GM23338 (cell line): ENCODE data around the gene DMD. TPM values are rescaled to one million over a fixed set of nuclear protein-coding genes. Genes with fewer than 3 reads are reported as not detected.

Experiments
- ATAC-seq: fragments of 200-7000 bp; cut with Tn5 transposase; 3 replicates; pipeline ENCODE4 v1.9.1; 2020
- DNase-seq: peaks from one replicate; pipeline ENCODE4 v3.0.0-alpha.2; 2015; ENCODE audit warnings: low spot score
- H2AFZ ChIP-seq: fragments of 200-600 bp; sonication (generic); 2 replicates; pipeline ENCODE4 v1.8.0; 2016; ENCODE audit warnings: antibody characterized with exemption, mild to moderate bottlenecking, moderate library complexity
- H3F3A ChIP-seq: fragments of 200-600 bp; sonication (generic); replicated peaks from 2 replicates; pipeline ENCODE4 v1.8.0; 2017; ENCODE audit warnings: antibody characterized with exemption, mixed run types, low read depth
- H3K27ac ChIP-seq: fragments of 200-600 bp; sonication (generic); 2 replicates; pipeline ENCODE4 v1.6.1; 2016; ENCODE audit warnings: low read depth
- H3K27me3 ChIP-seq: fragments of 200-600 bp; sonication (generic); 2 replicates; pipeline ENCODE4 v1.8.0; 2016; ENCODE audit warnings: mild to moderate bottlenecking, mixed run types, moderate library complexity; ENCODE audit not compliant: insufficient read depth
- H3K36me3 ChIP-seq: fragments of 200-600 bp; sonication (generic); 2 replicates; pipeline ENCODE4 v1.8.0; 2016; ENCODE audit warnings: mild to moderate bottlenecking; ENCODE audit not compliant: insufficient read depth
- H3K4me1 ChIP-seq: fragments of 200-600 bp; sonication (generic); 2 replicates; pipeline ENCODE4 v1.8.0; 2016; ENCODE audit warnings: mild to moderate bottlenecking, moderate library complexity; ENCODE audit not compliant: insufficient read depth
- H3K4me2 ChIP-seq: fragments of 200-600 bp; sonication (generic); 2 replicates; pipeline ENCODE4 v1.7.1; 2017; ENCODE audit warnings: mixed run types
- H3K4me3 ChIP-seq: fragments of 200-600 bp; sonication (generic); 2 replicates; pipeline ENCODE4 v1.6.1; 2016; ENCODE audit warnings: mixed run types
- H3K79me2 ChIP-seq: fragments of 200-600 bp; sonication (generic); replicated peaks from 2 replicates; pipeline ENCODE4 v1.8.0; 2017; ENCODE audit warnings: mild to moderate bottlenecking; ENCODE audit not compliant: insufficient read depth
- H3K9me2 ChIP-seq: fragments of 200-600 bp; sonication (generic); 2 replicates; pipeline ENCODE4 v1.8.0; 2017; ENCODE audit not compliant: insufficient read depth
- H4K20me1 ChIP-seq: fragments of 200-600 bp; sonication (generic); replicated peaks from 2 replicates; pipeline ENCODE4 v1.8.0; 2017; ENCODE audit warnings: mild to moderate bottlenecking; ENCODE audit not compliant: insufficient read depth
- H3K27ac Mint-ChIP-seq: 2 replicates; pipeline ENCODE4 v1.8.0; 2020; ENCODE audit warnings: inconsistent platforms, mild to moderate bottlenecking, moderate library complexity, mixed read lengths
- H3K27me3 Mint-ChIP-seq: 3 replicates; pipeline ENCODE4 v1.8.0; 2022; ENCODE audit warnings: low read depth, mild to moderate bottlenecking, moderate library complexity, mixed read lengths, inconsistent platforms; ENCODE audit not compliant: insufficient read depth, poor library complexity
- H3K36me3 Mint-ChIP-seq: 3 replicates; pipeline ENCODE4 v1.8.0; 2021; ENCODE audit warnings: low read depth, mild to moderate bottlenecking, inconsistent platforms, moderate library complexity, mixed read lengths
- H3K4me1 Mint-ChIP-seq: 3 replicates; pipeline ENCODE4 v1.8.0; 2020; ENCODE audit warnings: mild to moderate bottlenecking, inconsistent platforms, mixed read lengths
- H3K4me3 Mint-ChIP-seq: 3 replicates; pipeline ENCODE4 v1.8.0; 2021; ENCODE audit warnings: moderate library complexity, mild to moderate bottlenecking, inconsistent platforms, mixed read lengths
- H3K9me3 Mint-ChIP-seq: 3 replicates; pipeline ENCODE4 v1.8.0; 2020; ENCODE audit warnings: moderate library complexity, mild to moderate bottlenecking, inconsistent platforms, mixed read lengths
- CREB1 ChIP-seq: fragments of 250-450 bp; sonication (Bioruptor Pico); IDR thresholded peaks from 2 replicates; pipeline ENCODE4 v1.5.0; 2020; ENCODE audit warnings: low read depth, mild to moderate bottlenecking, moderate library complexity
- ETS1 ChIP-seq: IDR thresholded peaks from 2 replicates; pipeline ENCODE4 v1.6.1; 2016; ENCODE audit warnings: antibody characterized with exemption
- JUNB ChIP-seq: IDR thresholded peaks from one replicate; pipeline ENCODE4 v1.6.1; 2016; ENCODE audit warnings: antibody characterized with exemption; ENCODE audit not compliant: unreplicated experiment
- NANOG ChIP-seq: IDR thresholded peaks from 2 replicates; pipeline ENCODE4 v1.6.1; 2016; ENCODE audit warnings: antibody characterized with exemption, borderline replicate concordance
- POLR2AphosphoS5 ChIP-seq: IDR thresholded peaks from 2 replicates; pipeline ENCODE4 v1.6.1; 2016; ENCODE audit warnings: antibody characterized with exemption, low read depth
- REST ChIP-seq: IDR thresholded peaks from one replicate; pipeline ENCODE4 v1.6.1; 2018; ENCODE audit warnings: antibody characterized with exemption; ENCODE audit not compliant: unreplicated experiment
- ZNF462 ChIP-seq: fragments of 250-450 bp; sonication (Bioruptor Pico); IDR thresholded peaks from 2 replicates; pipeline ENCODE4 v1.5.0; 2020; ENCODE audit warnings: mild to moderate bottlenecking, moderate library complexity
- polyA plus RNA-seq: library from polyadenylated mRNA; unstranded; fragments of >200 nt; fragmentation: Nextera tagmentation; extraction: Ambion mirVana; gene quantifications from 2 replicates; pipeline ENCODE4 v1.2.1, GENCODE V29; 2016
- total RNA-seq: library from RNA; depleted of rRNA; stranded (reverse); fragments of >200 nt; shearing (Covaris generic); gene quantifications from 2 replicates; pipeline ENCODE4 v1.2.3, GENCODE V29; 2014

Gene DMD
- total and polyA plus RNA-seq, 2 experiments from 2014 or later: 4.5 to 7.6 TPM

GRCh38 chrX:31894152-31894551, 1317.2 kb downstream of the DMD start:
- no peaks in the 10 kb centered on the region for H3F3A ChIP-seq
- H3K36me3 ChIP-seq: no peaks in the 10 kb centered on the region
- no peaks in the 10 kb centered on the region for H3K79me2 ChIP-seq
- H3K4me1 ChIP-seq: no peaks in the 10 kb centered on the region
- H3K4me1 Mint-ChIP-seq: no peaks in the 10 kb centered on the region
- H3K36me3 Mint-ChIP-seq: no peaks in the 10 kb centered on the region
- no peak overlapping the region for H3K27ac ChIP-seq
- H4K20me1 ChIP-seq: no peaks in the 10 kb centered on the region
- H3K4me2 ChIP-seq: no peak overlapping the region
- TF ChIP-seq ETS1 (no peak), ZNF462 (CRISPR knock-in tag) (no peak), POLR2AphosphoS5 (no peak), JUNB (no peak), CREB1 (no peak), REST (no peak), NANOG (no peak)
- no peak overlapping the region for H3K4me3 ChIP-seq
- no peaks in the 10 kb centered on the region for H3K9me3 Mint-ChIP-seq
- no peak overlapping the region for H3K27ac Mint-ChIP-seq
- no peak overlapping the region for H3K4me3 Mint-ChIP-seq
- no peak overlapping the region for H2AFZ ChIP-seq
- H3K27me3 ChIP-seq: no peaks in the 10 kb centered on the region
- no peak for ATAC-seq
- H3K27me3 Mint-ChIP-seq: no peaks in the 10 kb centered on the region
- H3K9me2 ChIP-seq: no peaks in the 10 kb centered on the region
- no peak for DNase-seq
